GF-D8 (cell line): ENCODE measurements around the gene ACTL8.

ENCODE experiments used
- DNase-seq: peaks from one replicate; lab custom pipeline; 2025; lab: John Stamatoyannopoulos, UW

The ACTL8 gene

DNA sequence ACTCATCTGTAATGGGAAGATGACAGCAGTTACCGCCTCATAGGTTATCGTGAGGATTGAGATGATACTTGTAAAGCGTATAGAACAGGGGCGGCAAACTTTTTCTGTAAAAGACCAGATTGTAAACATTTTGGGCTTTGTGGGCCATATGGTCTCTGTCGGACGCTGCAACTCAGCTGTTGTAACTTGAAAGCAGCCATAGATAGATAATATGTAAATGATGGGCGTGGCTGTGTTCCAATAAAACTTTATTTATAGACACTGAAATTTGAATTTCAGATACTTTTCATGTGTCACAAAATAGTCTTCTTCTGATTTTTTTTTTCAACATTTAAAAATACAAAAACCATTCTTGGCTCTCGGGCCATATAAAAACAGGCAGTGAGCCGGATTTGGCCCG lies 15.8 kb downstream of the ACTL8 start:
- no peak for DNase-seq

- no peak for DNase-seq
Observed at GRCh38 chr1:17772615-17773212, 17.6 kb downstream of the ACTL8 start.

DNA sequence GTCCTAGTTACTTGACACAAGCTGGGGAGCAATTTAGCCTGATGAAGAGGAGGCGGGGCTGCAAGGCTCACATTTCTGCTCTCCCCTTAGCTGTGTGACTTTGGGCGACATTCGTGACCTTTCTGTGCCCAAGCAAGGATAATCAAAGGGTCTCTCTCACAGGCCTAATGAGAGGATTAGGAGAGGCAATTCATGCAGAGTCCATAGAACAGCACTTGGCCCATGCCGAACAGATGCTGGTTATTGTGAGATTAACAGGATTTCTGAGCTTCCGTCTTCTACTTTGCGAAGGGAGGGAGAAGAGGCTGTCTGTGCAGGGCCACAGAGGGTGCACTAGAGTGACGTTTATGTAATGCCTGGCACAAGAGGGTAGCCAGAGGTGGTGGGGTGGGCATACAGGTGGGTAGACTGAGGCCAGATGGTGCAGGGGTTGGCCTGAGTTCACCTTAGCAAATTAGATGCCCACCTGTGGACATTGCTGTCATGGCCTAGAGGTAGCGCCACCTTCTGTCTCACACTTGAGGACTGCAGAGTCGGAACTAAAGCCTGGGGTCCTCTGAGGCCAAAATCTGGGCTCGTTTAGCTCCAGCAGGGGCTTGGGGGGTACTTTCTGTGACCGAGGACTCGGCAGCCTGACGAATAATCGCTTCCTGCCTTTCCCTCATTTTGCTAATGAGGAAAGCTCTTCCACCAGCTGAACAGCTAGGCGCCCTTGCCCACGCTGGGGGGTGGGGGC lies 18.6 kb downstream of the ACTL8 start:
- no peak for DNase-seq

DNA sequence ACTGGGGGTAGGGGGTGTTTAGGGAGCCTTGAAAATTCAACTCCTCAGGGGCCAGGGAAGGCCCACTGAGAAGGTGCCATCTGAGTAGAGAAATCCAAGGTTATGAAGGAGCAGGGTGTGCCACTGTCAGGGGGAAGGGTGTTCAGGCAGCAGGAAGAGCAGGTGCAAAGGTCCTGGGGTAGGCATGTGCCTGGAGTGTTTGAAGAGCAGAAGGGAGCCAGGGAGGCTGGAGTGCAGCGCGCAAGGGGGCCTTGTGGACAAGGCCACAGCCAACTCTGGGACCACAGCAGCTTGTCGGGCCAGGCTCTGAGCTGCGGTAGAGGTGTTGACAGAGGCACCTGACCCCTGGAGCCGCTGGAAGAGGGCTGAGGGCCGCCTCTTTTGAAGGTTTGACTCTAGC lies 19.3 kb downstream of the ACTL8 start:
- DNase-seq, result no peak

GRCh38 chr1:17775796-17776195 lies 20.7 kb downstream of the ACTL8 start:
- DNase-seq, result no peak

GRCh38 chr1:17776426-17776825 lies 21.3 kb downstream of the ACTL8 start:
- no peak for DNase-seq

- no peak for DNase-seq
Observed at GRCh38 chr1:17777330-17777729, 22.2 kb downstream of the ACTL8 start.

DNA sequence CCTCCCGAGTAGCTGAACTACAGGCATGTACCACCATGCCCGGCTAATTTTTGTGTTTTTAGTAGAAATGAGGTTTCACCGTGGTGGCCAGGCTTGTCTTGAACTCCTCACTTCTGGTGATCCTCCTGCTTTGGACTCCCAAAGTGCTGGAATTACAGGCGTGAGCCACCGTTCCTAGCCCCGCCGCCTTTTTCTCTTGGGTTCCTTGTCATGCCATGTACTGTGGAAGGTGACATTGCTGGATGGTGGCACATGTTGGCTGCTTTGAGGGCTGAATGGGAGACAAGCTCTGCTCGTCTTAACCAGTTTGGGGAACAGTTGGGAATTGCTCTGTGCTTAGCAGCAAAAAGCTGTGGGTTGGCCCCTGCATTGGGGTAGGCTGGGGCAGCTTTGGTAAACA lies 22.7 kb downstream of the ACTL8 start:
- no peak for DNase-seq

GRCh38 chr1:17780916-17781315 lies 25.8 kb downstream of the ACTL8 start:
- no peak for DNase-seq

DNA sequence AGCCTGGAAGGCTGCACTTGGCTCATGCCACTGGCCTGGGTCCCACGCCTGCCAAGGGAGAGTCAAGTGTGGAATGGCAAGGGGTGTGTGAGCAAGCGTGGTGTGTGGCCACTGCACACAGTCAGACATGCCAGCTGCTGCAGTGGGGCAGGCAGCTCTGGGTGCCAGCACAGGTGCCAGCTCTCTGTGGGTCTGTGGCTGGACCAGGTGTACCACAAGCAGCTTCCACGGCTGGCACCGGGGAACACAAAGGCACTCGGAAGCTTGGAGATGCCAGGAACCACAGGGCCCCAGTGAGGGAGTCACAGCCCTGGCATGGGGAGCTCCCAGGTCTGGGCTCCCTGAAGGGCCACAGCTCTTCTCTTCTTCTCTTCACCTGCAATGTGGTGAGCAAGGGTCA lies 34.8 kb downstream of the ACTL8 start:
- DNase-seq, result no peak

- DNase-seq, result no peak
Observed at GRCh38 chr1:17790383-17791054, 35.4 kb downstream of the ACTL8 start.

GRCh38 chr1:17791055-17791390 lies 35.9 kb downstream of the ACTL8 start:
- DNase-seq, result no peak

GRCh38 chr1:17791480-17791879 lies 36.3 kb downstream of the ACTL8 start:
- no peak for DNase-seq

DNA sequence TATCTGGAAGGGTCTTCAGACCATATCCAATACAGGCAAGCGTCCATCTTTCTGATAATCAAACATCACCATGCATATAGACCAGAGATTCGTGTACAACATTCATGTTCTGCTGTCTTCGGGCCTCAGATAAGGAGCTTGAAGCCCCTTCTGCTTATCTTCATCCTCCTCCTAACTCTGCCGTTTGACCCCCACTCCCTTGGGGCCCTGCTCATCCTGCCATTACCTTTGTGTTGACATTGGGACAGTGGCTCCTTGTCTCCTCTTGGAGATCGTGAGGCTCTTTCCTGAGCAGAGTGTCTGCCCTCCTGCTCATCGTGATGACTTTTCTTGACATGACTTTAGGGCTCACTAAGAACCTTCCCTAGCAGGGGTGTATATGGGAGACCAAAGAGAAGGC lies 37.3 kb downstream of the ACTL8 start:
- DNase-seq, result no peak

DNA sequence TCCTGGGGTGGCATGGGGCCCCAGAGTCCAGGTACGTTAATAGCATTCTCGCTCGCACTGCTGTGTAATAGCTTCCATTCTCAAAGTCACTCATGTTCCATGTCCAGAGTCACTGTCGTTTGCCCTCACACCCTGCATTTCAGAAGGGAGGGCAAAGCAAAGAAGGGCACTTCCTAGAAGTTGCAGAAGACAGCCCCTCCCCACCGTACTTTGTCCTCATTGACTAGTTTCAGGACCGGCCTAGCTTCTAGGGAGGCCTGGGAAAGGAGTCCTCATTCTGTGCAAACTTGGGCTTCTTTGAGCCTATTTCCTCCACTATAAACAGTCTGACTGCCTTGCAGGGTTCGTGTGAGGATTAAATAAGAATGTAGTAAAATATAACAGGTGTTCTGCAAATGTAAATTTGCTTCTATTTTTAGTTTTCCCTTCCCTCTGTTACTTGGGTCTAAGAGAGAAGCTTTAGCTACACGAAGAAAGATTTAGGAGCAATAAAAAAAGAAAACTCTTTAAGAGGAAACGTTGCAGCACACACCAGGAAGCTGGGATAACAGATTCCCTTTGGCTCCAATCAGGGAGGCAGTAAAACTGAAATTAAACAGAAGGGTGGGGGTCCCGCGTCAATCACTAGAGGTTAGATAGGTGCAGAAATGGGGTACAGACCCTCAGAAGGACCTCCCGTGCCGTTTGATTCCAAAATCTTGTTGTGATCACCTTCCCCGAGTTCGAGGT lies 40.1 kb downstream of the ACTL8 start:
- DNase-seq, result no peak

GRCh38 chr1:17795836-17796645 lies 40.9 kb downstream of the ACTL8 start:
- no peak for DNase-seq

DNA sequence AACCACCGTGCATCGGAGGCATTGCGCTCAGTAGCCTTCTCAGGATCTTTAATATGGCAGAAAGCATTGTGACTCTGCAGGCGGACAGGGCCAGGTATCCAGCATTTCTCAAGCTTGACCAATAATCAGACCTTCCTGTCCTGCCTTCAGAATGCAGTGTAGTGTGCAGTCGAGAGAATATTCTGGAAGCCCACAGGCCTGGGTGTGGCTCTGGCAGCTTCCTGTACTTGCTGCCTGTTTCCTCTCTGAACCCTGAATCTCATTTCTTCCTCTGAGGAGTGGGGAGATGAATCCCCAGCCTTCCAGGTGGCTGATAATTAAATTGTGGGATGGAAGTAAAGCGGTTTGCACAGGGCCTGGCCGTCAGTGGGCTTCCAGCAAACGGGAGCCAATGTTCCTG lies 42.3 kb downstream of the ACTL8 start:
- no peak for DNase-seq

GRCh38 chr1:17798011-17798410 lies 42.9 kb downstream of the ACTL8 start:
- DNase-seq, result no peak

GRCh38 chr1:17798799-17799382 lies 43.8 kb downstream of the ACTL8 start:
- no peak for DNase-seq

GRCh38 chr1:17799642-17800041 lies 44.5 kb downstream of the ACTL8 start:
- DNase-seq, result no peak

DNA sequence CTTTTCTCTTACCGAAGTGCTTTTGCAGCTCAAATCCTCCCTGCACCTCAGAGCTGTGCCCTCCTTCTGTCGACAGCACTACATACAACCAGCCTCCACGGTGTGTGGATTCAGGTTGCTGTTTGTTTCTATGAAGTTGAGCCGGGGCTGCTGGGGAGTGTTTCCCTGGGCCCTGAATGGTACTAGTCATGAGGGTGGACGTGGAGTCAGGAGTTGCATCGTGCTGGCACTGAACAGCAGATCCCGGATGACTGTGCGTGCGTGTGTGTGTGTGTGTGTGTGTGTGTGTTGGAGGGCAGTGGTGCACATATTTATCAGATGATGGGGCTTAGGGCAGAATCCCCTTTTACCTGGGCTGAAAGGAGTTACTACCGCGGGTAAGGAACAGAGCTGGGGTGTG lies 47.0 kb downstream of the ACTL8 start:
- no peak for DNase-seq

DNA sequence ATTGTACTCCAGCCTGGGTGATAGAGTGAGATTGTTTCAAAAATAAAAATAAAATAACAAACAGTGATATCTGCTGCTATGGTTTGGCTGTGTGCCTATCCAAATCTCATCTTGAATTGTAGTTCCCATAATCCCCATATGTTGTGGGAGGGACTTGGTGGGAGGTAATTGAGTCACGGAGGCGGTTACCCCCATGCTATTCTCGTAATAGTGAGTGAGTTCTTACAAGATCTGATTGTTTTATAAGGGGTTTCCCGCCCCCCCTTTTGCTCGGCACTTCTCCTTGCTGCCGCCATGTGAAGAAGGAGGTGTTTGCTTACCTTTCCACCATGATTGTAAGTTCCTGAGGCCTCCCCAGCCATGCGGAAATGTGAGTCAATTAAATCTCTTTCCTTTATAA lies 47.8 kb downstream of the ACTL8 start:
- DNase-seq, result no peak
